Mucosa of descending colon (tissue), 3 donors: ENCODE results near the gene CDK11B. TPM values are rescaled to one million over a fixed set of nuclear protein-coding genes. Genes with fewer than 3 reads are reported as not detected.

ENCODE experiments used
- ATAC-seq: fragments of 200-7000 bp; cut with Tn5 transposase; one replicate; pipeline ENCODE4 v1.9.1; 2020; ENCODE audit warnings: mild to moderate bottlenecking, moderate library complexity
- DNase-seq, 3 donors: peaks; one replicate each; pipeline ENCODE4 v3.0.0-alpha.2; 2020
- H3K36me3 ChIP-seq: fragments of 200-600 bp; one replicate; pipeline ENCODE4 v1.8.0; 2021; ENCODE audit warnings: low read depth, mild to moderate bottlenecking
- H3K4me1 ChIP-seq: fragments of 200-600 bp; one replicate; pipeline ENCODE4 v1.8.0; 2021; ENCODE audit warnings: low read depth, mild to moderate bottlenecking
- H3K4me3 ChIP-seq: fragments of 200-600 bp; one replicate; pipeline ENCODE4 v1.8.0; 2021; ENCODE audit warnings: mild to moderate bottlenecking
- H3K9me3 ChIP-seq: fragments of 200-600 bp; one replicate; pipeline ENCODE4 v1.8.0; 2021; ENCODE audit warnings: mild to moderate bottlenecking
- intact Hi-C, 2 donors: fragments of 100-400 bp; cut with DNase I in 1 of 2; cut with micrococcal nuclease in 1 of 2; formaldehyde crosslinking; loops; one replicate each; pipeline versions ENCODE4 v1.11.0 to v1.11.1; 2022; cut with DNase I, micrococcal nuclease
- total RNA-seq, 3 donors: library from RNA; stranded (reverse); fragmentation: NEBNext Ultra II Directional in 2 of 3; extraction: Animal tissue kit (Norgen Biotek cat#: 25700) in 2 of 3; gene quantifications; one replicate each; pipeline versions ENCODE4 v1.2.1 to v1.2.4, GENCODE V29; 2021 to 2023
- TF ChIP-seq, protein P1 (sequence below): fragments of 200-600 bp; IDR thresholded peaks from one replicate; pipeline ENCODE4 v1.8.0; 2022; ENCODE audit warnings: antibody characterized with exemption, mild to moderate bottlenecking
- donor health status: DM: no; HTN: no; CAD: no; lungs with moderate emphysema.
- donor health status: DM: no; HTN: no; CAD: no.
- donor health status: DM: no; HTN: yes; CAD: no.

CDK11B gene
- total RNA-seq, 3 donors from 2014 or later: 31.9 to 45.6 (median 36.8) TPM

DNA sequence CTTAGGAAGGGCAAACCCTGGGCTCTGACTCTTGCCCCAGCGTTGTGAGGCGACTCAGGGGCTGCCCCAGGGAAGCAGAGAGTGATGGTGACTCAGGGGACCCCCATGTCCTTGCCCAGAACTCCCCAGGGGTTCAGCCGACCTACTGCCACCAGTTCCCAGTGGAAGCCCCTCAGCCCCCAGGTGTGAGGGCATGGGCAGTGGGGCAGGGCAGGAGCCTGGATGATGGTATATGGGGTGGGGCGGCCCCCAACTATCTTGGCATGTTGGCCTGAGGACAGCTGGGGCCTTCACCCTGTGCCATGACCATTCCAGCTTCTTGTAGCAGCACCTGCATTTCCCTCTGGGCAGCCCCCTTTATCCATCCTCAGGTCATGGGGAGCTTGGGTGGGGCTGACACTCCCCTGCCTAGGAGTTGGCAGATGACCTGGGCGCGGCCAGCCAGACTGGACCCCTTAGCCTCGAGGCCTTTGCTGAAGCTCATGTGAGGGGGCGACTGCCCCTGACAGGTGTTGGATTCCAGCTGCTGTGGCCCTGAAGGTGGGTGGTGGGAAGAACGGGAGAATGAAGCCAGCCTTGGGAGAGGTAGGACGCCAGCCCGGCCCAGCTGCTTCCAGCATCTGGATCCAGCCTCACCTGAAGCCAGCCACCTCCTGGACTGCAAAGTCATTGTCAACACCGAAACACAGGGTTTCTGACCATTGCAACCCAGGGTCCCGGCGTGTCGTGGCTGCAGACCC lies 57.1 kb downstream of the CDK11B start:
- TF ChIP-seq, protein P1, sequence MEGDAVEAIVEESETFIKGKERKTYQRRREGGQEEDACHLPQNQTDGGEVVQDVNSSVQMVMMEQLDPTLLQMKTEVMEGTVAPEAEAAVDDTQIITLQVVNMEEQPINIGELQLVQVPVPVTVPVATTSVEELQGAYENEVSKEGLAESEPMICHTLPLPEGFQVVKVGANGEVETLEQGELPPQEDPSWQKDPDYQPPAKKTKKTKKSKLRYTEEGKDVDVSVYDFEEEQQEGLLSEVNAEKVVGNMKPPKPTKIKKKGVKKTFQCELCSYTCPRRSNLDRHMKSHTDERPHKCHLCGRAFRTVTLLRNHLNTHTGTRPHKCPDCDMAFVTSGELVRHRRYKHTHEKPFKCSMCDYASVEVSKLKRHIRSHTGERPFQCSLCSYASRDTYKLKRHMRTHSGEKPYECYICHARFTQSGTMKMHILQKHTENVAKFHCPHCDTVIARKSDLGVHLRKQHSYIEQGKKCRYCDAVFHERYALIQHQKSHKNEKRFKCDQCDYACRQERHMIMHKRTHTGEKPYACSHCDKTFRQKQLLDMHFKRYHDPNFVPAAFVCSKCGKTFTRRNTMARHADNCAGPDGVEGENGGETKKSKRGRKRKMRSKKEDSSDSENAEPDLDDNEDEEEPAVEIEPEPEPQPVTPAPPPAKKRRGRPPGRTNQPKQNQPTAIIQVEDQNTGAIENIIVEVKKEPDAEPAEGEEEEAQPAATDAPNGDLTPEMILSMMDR: no peak
- no peak overlapping the region for H3K4me3 ChIP-seq
- ATAC-seq: no peak
- intact Hi-C loops: no loop called here
- H3K9me3 ChIP-seq: no peaks in the 10 kb centered on the region
- no peaks in the 10 kb centered on the region for H3K36me3 ChIP-seq
- peak in 1 of 3 donors; percentile 45 for DNase-seq
- peaks cover 12% of the 10 kb centered on the region for H3K4me1 ChIP-seq

DNA sequence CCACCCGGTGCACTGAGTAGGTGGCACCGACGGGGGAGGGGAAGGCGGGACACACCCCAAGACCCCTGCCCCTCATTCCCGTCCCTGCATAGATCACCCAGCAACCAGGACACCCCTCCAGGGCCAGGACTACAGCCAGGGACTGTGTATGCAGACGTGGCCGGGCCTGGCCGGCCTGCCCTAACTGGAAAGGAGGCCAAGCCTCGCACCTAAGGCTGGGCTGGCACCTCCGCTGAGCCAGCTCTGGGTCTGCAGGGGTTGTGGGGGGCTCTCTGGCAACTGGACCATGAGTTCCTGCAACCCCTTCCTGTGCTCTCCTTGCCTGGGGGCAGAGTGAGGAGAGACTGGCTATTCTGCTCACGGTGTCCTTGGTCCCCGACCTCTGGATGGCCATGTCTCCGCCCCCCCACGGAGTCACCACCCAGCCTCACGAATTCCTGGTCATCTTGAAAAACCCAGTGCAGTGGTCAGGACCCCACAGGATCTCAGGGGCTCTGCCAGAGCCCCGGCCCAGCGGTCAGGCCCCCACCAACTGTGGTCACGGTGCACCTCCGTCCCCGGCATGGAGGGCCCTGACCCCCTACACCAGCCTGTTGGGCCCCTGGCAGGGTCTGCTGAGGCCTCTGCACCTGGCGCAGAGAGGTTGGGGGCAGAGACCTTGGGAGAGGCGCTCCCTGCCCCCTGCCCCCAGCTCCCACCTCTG lies 57.8 kb downstream of the CDK11B start:
- DNase-seq: peak in 1 of 3 donors; percentile 43
- H3K9me3 ChIP-seq: no peaks in the 10 kb centered on the region
- intact Hi-C loops: no loop called here
- TF ChIP-seq, protein P1: no peak
- H3K36me3 ChIP-seq: no peaks in the 10 kb centered on the region
- H3K4me3 ChIP-seq: no peak overlapping the region
- ATAC-seq: no peak
- peaks cover 12% of the 10 kb centered on the region for H3K4me1 ChIP-seq

DNA sequence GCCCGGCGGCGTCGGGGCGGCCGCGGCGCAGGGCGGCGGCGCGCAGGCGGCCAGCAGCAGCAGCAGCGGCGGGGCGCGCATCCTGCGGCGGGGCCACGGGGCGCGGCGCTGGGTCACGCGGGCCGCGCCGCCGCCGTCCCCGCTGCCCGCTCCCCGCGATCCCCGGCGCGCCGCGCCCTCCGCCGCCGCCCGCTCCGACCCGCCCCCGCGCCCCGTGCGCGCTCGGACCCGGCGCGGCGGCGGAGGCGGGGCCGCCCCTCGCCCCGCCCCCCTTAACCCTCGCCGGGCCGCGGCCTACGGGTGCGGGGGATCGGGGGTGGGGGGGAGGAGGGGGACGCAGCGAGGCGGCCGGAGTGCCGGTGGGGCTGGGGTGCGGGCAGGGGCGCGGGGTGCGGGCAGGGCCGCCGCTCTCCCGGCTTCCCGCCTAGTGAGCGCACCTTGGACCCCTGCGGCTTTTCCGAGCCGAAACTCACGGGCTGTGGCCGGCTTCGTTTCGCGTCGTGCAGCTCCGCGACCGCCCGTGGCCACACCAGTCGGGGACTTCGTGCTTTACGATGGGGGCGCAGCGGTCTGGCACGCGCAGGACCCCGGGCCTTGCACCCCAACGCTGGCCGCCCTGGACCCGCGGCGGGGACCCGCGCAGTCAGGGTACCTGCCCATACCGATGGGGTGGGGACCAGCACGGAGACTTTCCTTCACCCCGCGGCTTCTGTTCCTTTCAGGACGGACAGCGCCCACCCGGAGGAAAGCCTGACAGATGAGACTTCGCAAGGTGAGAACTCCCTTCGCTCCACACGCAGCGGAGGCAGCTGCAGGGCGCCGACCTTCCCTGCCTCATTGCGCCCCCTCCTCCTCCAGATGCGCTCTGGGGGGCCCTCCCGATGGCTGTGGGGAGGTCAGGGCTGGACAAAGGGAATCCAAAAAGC lies 58.6 kb downstream of the CDK11B start, which contains the start of gene FNDC10:
Gene FNDC10 (minus strand): TSS at position 201 of the 926 bp plus-strand sequence. CDS start 120 bp downstream, at position 81.
- H3K4me1 ChIP-seq: peaks cover 12% of the 10 kb centered on the region
- H3K4me3 ChIP-seq: no peak within 1 kb of the TSS
- intact Hi-C loops: no loop called here
- H3K9me3 ChIP-seq: no peaks in the 10 kb centered on the region
- ATAC-seq (peak; percentile 28), DNase-seq (peak in 1 of 3 donors; percentile 43)
- H3K36me3 ChIP-seq: no peaks in the 10 kb centered on the region
- TF ChIP-seq, protein P1: no peak

DNA sequence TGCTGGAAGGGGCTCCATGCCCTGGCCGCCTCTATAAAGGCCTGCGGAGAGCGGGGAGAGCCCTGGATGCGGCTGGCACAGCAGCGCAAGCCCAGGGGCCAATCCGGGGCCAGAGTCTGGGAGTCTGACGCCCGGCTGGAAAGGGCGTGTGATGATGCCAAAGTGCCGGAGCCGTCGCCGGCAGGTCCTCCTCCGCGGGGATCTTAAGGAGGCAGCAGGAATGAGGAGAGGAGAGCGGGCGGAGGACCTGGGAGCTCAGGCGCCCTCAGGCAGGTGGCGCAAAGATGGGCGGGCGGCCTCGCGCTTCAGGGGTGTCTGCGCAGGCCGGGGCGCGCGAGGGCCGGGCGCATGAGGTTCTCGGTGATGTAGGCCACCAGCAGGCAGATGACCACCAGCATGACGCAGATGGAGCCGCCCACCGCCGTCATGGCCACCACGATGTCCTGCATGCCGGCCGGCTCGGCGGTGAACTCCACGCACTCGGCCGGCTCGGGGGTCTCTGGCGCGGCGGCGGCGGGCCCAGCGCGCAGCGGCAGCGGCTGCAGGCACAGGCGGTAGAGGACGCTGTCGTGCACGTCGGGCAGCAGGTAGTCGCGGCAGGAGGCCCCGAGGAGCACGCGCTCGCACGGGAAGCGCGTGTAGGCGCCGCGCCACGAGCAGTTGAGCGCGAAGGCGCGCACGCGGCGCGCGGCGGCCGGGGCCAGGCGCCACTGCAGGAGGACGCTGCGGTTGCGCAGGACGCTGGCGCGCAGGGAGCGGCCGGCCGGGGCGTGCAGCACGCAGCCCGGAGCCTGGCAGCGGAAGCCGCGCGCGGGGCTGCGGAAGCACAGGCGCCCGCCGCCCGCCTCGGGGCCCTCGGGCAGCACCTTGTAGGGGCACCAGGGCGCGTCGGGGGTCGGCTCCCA lies 59.5 kb downstream of the CDK11B start:
- DNase-seq (peak in 1 of 3 donors; percentile 58), ATAC-seq (peak; percentile 73)
- no peaks in the 10 kb centered on the region for H3K36me3 ChIP-seq
- no peak overlapping the region for H3K4me3 ChIP-seq
- H3K4me1 ChIP-seq: peaks cover 12% of the 10 kb centered on the region
- intact Hi-C loops: no loop called here
- TF ChIP-seq, protein P1: no peak
- no peaks in the 10 kb centered on the region for H3K9me3 ChIP-seq

DNA sequence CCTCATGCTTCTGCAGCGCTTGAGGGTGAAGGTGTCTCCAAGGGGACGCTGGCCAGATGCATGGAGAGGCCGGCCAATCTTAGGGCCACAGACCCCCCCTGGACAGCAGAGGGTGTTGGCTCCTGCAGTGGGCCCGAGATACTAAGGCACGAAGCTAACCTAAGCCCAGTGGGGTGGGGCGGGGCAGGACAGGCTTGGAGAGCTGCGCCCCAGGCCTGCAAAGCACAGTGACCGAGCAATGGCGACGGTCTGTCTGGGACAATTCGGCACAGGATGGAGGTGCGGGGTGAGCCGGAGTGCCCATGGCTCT lies 60.1 kb downstream of the CDK11B start:
- no peaks in the 10 kb centered on the region for H3K36me3 ChIP-seq
- H3K4me1 ChIP-seq: peaks cover 12% of the 10 kb centered on the region
- intact Hi-C loops: no loop called here

More for the DNA sequence above, 60.1 kb downstream of the CDK11B start:
- no peak overlapping the region for H3K4me3 ChIP-seq
- TF ChIP-seq, protein P1: no peak
- DNase-seq (peak in 1 of 3 donors; percentile 52), ATAC-seq (no peak)
- H3K9me3 ChIP-seq: no peaks in the 10 kb centered on the region
